Measurements from ENCODE around the gene TPX2. TPM values are rescaled to one million over a fixed set of nuclear protein-coding genes. Genes with fewer than 3 reads are reported as not detected.

TPX2 gene
- total RNA-seq, 2 experiments from 2014 or later = 0.85 to 0.89 TPM

GRCh38 chr20:31722257-31723068 lies 16.6 kb upstream of the TPX2 start, which contains the start of gene BCL2L1:
BCL2L1 (minus strand) TSS chr20:31722868; CDS start chr20:31722218, 650 bp downstream.
- Histone ChIP-seq H3K4me1 (ENCODE audit: insufficient read depth, low read length) (peaks cover 54% of the 10 kb centered on the region), H3K36me3 (ENCODE audit: insufficient read depth, low read length) (peaks cover 11% of the 10 kb centered on the region), H3K4me3 (ENCODE audit: low read length) (peak within 1 kb of the TSS; percentile 99), H3K27me3 (ENCODE audit: control insufficient read depth in 1 of 2, insufficient read depth in 2 of 2, low read length in 2 of 2) (no peaks in the 10 kb centered on the region), H3K27ac (ENCODE audit: low read depth in 1 of 2, low read length in 2 of 2) (peak within 1 kb of the TSS; percentile 92 to 96), H3K9me3 (ENCODE audit: control insufficient read depth in 1 of 2, insufficient read depth in 1 of 2, low read length in 2 of 2) (no peaks in the 10 kb centered on the region)
- Mint-ChIP-seq H3K4me3 (peak within 1 kb of the TSS; percentile 97), H3K36me3 (ENCODE audit: low read depth) (peaks cover 30% of the 10 kb centered on the region), H3K27ac (peak within 1 kb of the TSS; percentile 87), H3K9me3 (no peaks in the 10 kb centered on the region), H3K4me1 (ENCODE audit: low read depth) (peaks cover 52% of the 10 kb centered on the region), H3K27me3 (no peaks in the 10 kb centered on the region)
- peak; percentile 41 for ATAC-seq (ENCODE audit: poor library complexity)
- ChIA-PET POLR2A (interaction anchor here (1.0 to 7.5 kb wide), 8 partner anchors 12 to 150 kb away, joined by 3 to 114 read pairs (median 8); partner anchors contain the start of gene TPX2), CTCF (interaction anchor here (0.9 to 7.2 kb wide), 8 partner anchors 10 to 208 kb away, joined by 3 to 197 read pairs (median 8); partner anchors contain the start of genes HM13 and TPX2)
- no peak for TF ChIP-seq CTCF (IDR thresholded peaks at IDR 0.05)
- peak; percentile 36 to 82 (median 55) for DNase-seq
- intact Hi-C loops (cut with DNase I, micrococcal nuclease) = loop anchor here (1.0 to 5.0 kb wide), 6 partner anchors 45 to 162 kb away; partner anchors contain the start of gene ID1 (in 1 of the 2)

- Mint-ChIP-seq H3K9me3 (no peaks in the 10 kb centered on the region), H3K27ac (peak overlapping the region; percentile 87), H3K27me3 (no peaks in the 10 kb centered on the region), H3K4me3 (peak overlapping the region; percentile 97), H3K36me3 (ENCODE audit: low read depth) (peaks cover 26% of the 10 kb centered on the region), H3K4me1 (ENCODE audit: low read depth) (peaks cover 47% of the 10 kb centered on the region)
- intact Hi-C loops (cut with DNase I, micrococcal nuclease) = loop anchor here (1.0 to 5.0 kb wide), 5 partner anchors 46 to 151 kb away; partner anchors contain the start of gene ID1 (in 1 of the 2)
- H3K27me3 ChIP-seq (ENCODE audit: control insufficient read depth in 1 of 2, insufficient read depth in 2 of 2, low read length in 2 of 2) = no peaks in the 10 kb centered on the region
- H3K4me3 ChIP-seq (ENCODE audit: low read length) = peak overlapping the region; percentile 99
- CTCF ChIA-PET = interaction anchor here (0.8 to 7.2 kb wide), 16 partner anchors 11 to 208 kb away, joined by 3 to 197 read pairs (median 7); partner anchors contain the start of genes HM13 and TPX2
- DNase-seq (peak in 1 of 14 experiments; percentile 9), ATAC-seq (ENCODE audit: poor library complexity) (no peak)
- peak overlapping the region; percentile 92 to 96 for H3K27ac ChIP-seq (ENCODE audit: low read depth in 1 of 2, low read length in 2 of 2)
- H3K9me3 ChIP-seq (ENCODE audit: control insufficient read depth in 1 of 2, insufficient read depth in 1 of 2, low read length in 2 of 2) = no peaks in the 10 kb centered on the region
- POLR2A ChIA-PET = interaction anchor here (1.0 to 7.5 kb wide), 11 partner anchors 12 to 162 kb away, joined by 3 to 114 read pairs (median 7); partner anchors contain the start of gene TPX2
- H3K36me3 ChIP-seq (ENCODE audit: insufficient read depth, low read length) = peaks cover 8% of the 10 kb centered on the region
- peaks cover 49% of the 10 kb centered on the region for H3K4me1 ChIP-seq (ENCODE audit: insufficient read depth, low read length)
- TF ChIP-seq CTCF (IDR thresholded peaks at IDR 0.05) = no peak
Measured at GRCh38 chr20:31723069-31723318, 16.1 kb upstream of the TPX2 start.

- Mint-ChIP-seq H3K27me3 (no peaks in the 10 kb centered on the region), H3K36me3 (ENCODE audit: low read depth) (peaks cover 25% of the 10 kb centered on the region), H3K9me3 (no peaks in the 10 kb centered on the region), H3K4me1 (ENCODE audit: low read depth) (peaks cover 44% of the 10 kb centered on the region), H3K27ac (peak overlapping the region; percentile 87), H3K4me3 (peak overlapping the region; percentile 97)
- POLR2A ChIA-PET = interaction anchor here (1.0 to 7.5 kb wide), 17 partner anchors 9 to 162 kb away, joined by 3 to 114 read pairs (median 6); partner anchors contain the start of genes ID1 and TPX2
- peak overlapping the region; percentile 92 to 96 for H3K27ac ChIP-seq (ENCODE audit: low read depth in 1 of 2, low read length in 2 of 2)
- peaks cover 44% of the 10 kb centered on the region for H3K4me1 ChIP-seq (ENCODE audit: insufficient read depth, low read length)
- CTCF ChIA-PET = interaction anchor here (0.6 to 7.2 kb wide), 31 partner anchors 9 to 1097 kb away, joined by 3 to 197 read pairs (median 4); partner anchors contain the start of genes HM13, ID1 and TPX2
- intact Hi-C loops (cut with DNase I, micrococcal nuclease) = loop anchor here (1.0 to 5.0 kb wide), 6 partner anchors 46 to 209 kb away; partner anchors contain the start of genes HM13 (in 1 of the 2) and ID1 (in 1 of the 2)
- DNase-seq = peak; percentile 91 to 99 (median 97)
- no peaks in the 10 kb centered on the region for H3K9me3 ChIP-seq (ENCODE audit: control insufficient read depth in 1 of 2, insufficient read depth in 1 of 2, low read length in 2 of 2)
- peak; percentile 85 for TF ChIP-seq CTCF (IDR thresholded peaks at IDR 0.05)
- ATAC-seq (ENCODE audit: poor library complexity) = peak; percentile 92
- peak overlapping the region; percentile 99 for H3K4me3 ChIP-seq (ENCODE audit: low read length)
- peaks cover 6% of the 10 kb centered on the region for H3K36me3 ChIP-seq (ENCODE audit: insufficient read depth, low read length)
- no peaks in the 10 kb centered on the region for H3K27me3 ChIP-seq (ENCODE audit: control insufficient read depth in 1 of 2, insufficient read depth in 2 of 2, low read length in 2 of 2)
Measured at GRCh38 chr20:31723319-31724078, 15.6 kb upstream of the TPX2 start.

All from CD4-positive, alpha-beta T cell (primary cell).